OCI-LY3 (cell line): ENCODE results near the gene NAT9.

Source experiments
- H2AFZ ChIP-seq: fragments of 200-600, 300-600 bp; shearing (Covaris generic); 2 replicates; pipeline ENCODE4 v1.6.0; 2014; ENCODE audit warnings: antibody characterized with exemption, low read depth, low read length
- H3K27ac ChIP-seq: fragments of 200-600, 300-600 bp; sonication (generic); 2 replicates; pipeline ENCODE4 v1.5.1; 2014; ENCODE audit warnings: mild to moderate bottlenecking, low read length, moderate library complexity, mixed read lengths
- H3K27me3 ChIP-seq: fragments of 200-600, 300-600 bp; sonication (generic); 2 replicates; pipeline ENCODE4 v1.6.1; 2014; ENCODE audit warnings: low read depth, low read length, mixed read lengths
- H3K36me3 ChIP-seq: fragments of 200-600, 300-600 bp; sonication (generic); replicated peaks from 2 replicates; pipeline ENCODE3; 2014; ENCODE audit warnings: low read depth, low read length, mixed read lengths
- H3K4me1 ChIP-seq: fragments of 300-600, 200-600 bp; sonication (generic); 2 replicates; pipeline ENCODE4 v1.6.1; 2014; ENCODE audit warnings: low read length, mixed read lengths
- H3K4me2 ChIP-seq: fragments of 200-600, 300-600 bp; sonication (generic); 2 replicates; pipeline ENCODE4 v1.6.1; 2014; ENCODE audit warnings: low read length, mixed read lengths
- H3K4me3 ChIP-seq: fragments of 300-600, 200-600 bp; sonication (generic); 2 replicates; pipeline ENCODE4 v1.5.1; 2014; ENCODE audit warnings: antibody characterized with exemption, mild to moderate bottlenecking, low read length, moderate library complexity
- H3K79me2 ChIP-seq: fragments of 300-600, 200-600 bp; shearing (Covaris generic); 2 replicates; pipeline ENCODE4 v1.6.1; 2014; ENCODE audit warnings: mild to moderate bottlenecking, low read length, mixed read lengths
- H3K9ac ChIP-seq: fragments of 300-600, 200-600 bp; shearing (Covaris generic); 2 replicates; pipeline ENCODE4 v1.6.0; 2014; ENCODE audit warnings: mild to moderate bottlenecking, low read length, moderate library complexity
- H3K9me3 ChIP-seq: fragments of 200-600, 300-600 bp; shearing (Covaris generic); 2 replicates; pipeline ENCODE4 v1.6.1; 2014; ENCODE audit warnings: low read length, mixed read lengths; ENCODE audit not compliant: insufficient read depth
- H4K20me1 ChIP-seq: fragments of 200-600, 300-600 bp; sonication (generic); 2 replicates; pipeline ENCODE4 v1.6.1; 2016; ENCODE audit warnings: low read length, mixed read lengths; ENCODE audit not compliant: insufficient read depth
- CTCF ChIP-seq: fragments of 200-600, 300-600 bp; sonication (generic); IDR thresholded peaks from 2 replicates; pipeline ENCODE4 v1.5.1; 2014; ENCODE audit warnings: antibody characterized with exemption, low read length, low read depth
- EZH2phosphoT487 ChIP-seq: fragments of 200-600 bp; shearing (Covaris generic); IDR thresholded peaks from 2 replicates; pipeline ENCODE4 v1.6.1; 2018; ENCODE audit warnings: antibody characterized with exemption, mixed run types, low read depth

Gene NAT9

DNA sequence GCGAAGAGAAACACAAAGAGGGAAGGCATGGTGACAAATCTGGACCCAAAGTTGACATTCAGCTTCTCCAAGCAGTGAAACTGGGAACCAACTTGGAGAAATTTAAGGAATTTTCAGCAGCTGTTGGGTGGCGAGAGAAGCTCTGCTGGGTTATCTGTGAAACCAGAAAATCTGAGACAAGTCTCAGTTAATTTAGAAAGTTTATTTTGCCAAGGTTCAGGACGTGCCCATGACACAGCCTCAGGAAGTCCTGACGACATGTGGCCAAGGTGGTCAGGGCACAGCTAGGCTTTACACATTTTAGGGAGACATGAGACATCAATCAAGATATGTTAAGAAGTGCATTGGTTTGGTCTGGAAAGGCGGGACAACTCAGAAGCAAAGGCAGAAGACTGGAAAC is 52.3 kb downstream of the NAT9 start:
- H3K27ac ChIP-seq, result no peak overlapping the region
- no peak overlapping the region for H3K4me3 ChIP-seq
- H3K9me3 ChIP-seq, result peaks cover 5% of the 10 kb centered on the region; the same call in 1 of the 2 replicates
- no peaks in the 10 kb centered on the region for H4K20me1 ChIP-seq
- no peaks in the 10 kb centered on the region for H3K36me3 ChIP-seq
- H3K4me2 ChIP-seq, result no peak overlapping the region
- 0 out of 2 replicates have a peak, but pooled peaks cover 3% of the 10 kb centered on the region for H3K27me3 ChIP-seq
- no peak overlapping the region for H3K9ac ChIP-seq
- no peak overlapping the region for H2AFZ ChIP-seq
- no peaks in the 10 kb centered on the region for H3K79me2 ChIP-seq
- no peak for TF ChIP-seq EZH2phosphoT487
- no peak for TF ChIP-seq CTCF
- H3K4me1 ChIP-seq, result no peaks in the 10 kb centered on the region

- H3K4me2 ChIP-seq, result no peak overlapping the region
- H3K9ac ChIP-seq, result no peak overlapping the region
- no peaks in the 10 kb centered on the region for H3K9me3 ChIP-seq
- H3K79me2 ChIP-seq, result no peaks in the 10 kb centered on the region
- H3K27ac ChIP-seq, result no peak overlapping the region
- H3K27me3 ChIP-seq, result peaks cover 10% of the 10 kb centered on the region; the same call in 1 of the 2 replicates
- no peak overlapping the region for H2AFZ ChIP-seq
- H3K36me3 ChIP-seq, result no peaks in the 10 kb centered on the region
- H3K4me3 ChIP-seq, result no peak overlapping the region
- H3K4me1 ChIP-seq, result no peaks in the 10 kb centered on the region
- TF ChIP-seq CTCF (no peak), EZH2phosphoT487 (no peak)
- no peaks in the 10 kb centered on the region for H4K20me1 ChIP-seq
Observed at GRCh38 chr17:74722782-74723181, 53.4 kb downstream of the NAT9 start.
